SU-DHL-6 (cell line): ENCODE results near the gene RGP1.

Source experiments
- CTCF ChIP-seq: fragments of 200-600 bp; sonication (generic); IDR thresholded peaks from one replicate; pipeline ENCODE4 v1.5.1; 2017; ENCODE audit warnings: antibody characterized with exemption, mild to moderate bottlenecking, low read length, moderate library complexity; ENCODE audit not compliant: insufficient read depth, poor library complexity, severe bottlenecking
- EZH2phosphoT487 ChIP-seq: fragments of 200-600 bp; sonication (generic), shearing (Covaris generic); conservative IDR thresholded peaks from 2 replicates; pipeline ENCODE4 v1.6.1; 2018; ENCODE audit warnings: mild to moderate bottlenecking, antibody characterized with exemption, low read length, moderate library complexity, mixed read lengths

GRCh38 chr9:35716230-35716629, 32.9 kb upstream of the RGP1 start:
- TF ChIP-seq EZH2phosphoT487 (no peak), CTCF (no peak)
